ELF-1 (cell line): ENCODE results near the gene ABCB9.

ENCODE experiments used
- DNase-seq: peaks from one replicate; pipeline ENCODE4 v3.0.0-alpha.2; 2016; ENCODE audit warnings: low read depth, low spot score

The ABCB9 gene

DNA sequence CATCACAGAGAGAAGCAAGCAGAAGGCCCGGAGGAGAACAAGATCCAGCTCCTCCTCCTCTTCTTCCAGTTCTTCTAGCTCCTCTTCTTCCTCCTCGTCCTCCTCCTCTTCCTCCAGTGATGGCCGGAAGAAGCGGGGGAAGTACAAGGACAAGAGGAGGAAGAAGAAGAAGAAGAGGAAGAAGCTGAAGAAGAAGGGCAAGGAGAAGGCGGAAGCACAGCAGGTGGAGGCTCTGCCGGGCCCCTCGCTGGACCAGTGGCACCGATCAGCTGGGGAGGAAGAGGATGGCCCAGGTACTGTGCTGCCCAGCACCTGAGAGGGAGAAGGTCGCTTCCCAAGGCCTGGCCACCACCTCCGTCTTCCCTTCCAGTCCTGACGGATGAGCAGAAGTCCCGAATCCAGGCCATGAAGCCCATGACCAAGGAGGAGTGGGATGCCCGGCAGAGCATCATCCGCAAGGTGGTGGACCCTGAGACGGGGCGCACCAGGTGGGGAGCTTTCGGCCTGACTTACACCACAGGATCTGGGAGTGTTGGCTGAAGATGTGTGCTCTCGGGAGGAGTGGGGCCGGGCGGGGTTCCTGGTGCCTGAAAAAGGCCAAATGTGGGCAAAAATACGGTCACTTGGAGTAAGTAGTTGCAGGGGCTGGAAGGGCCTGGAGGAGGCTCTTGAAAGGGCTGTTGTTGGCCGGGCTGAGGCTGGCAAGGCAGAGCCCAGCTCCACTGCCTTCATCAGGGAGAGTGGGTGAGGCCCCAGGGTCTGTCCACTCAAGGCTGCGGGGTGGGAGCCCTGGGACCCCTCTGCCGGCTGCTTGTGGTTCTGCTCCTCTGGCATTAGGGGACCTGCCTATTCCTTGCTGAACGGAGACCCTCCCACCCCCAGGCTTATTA, 15.6 kb upstream of the ABCB9 start:
- no peak for DNase-seq

DNA sequence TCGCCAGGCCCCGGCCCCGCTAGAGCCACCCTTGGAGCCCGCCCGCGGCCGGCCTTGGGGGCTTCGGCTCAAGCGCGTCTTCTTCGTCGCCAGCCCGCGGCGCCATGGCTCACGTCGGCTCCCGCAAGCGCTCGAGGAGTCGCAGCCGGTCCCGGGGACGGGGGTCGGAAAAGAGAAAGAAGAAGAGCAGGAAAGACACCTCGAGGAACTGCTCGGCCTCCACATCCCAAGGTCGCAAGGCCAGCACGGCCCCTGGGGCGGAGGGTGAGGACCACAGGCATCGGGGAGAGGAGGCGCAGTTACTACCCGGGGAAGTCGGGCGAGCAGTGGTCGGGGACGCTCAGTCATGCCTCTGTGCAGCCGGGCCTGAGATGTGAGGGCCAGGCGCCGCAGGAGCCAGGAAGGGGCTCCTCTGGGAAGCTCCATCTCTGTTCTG, 14.8 kb upstream of the ABCB9 start:
- peak; percentile 48 for DNase-seq

- peak; percentile 68 for DNase-seq
Observed at GRCh38 chr12:122980183-122981035, 14.1 kb upstream of the ABCB9 start, which contains the start of gene ARL6IP4. Gene ARL6IP4 (plus strand): TSS chr12:122980681. CDS start chr12:122981140, 459 bp downstream.

GRCh38 chr12:122979908-122980182, 13.6 kb upstream of the ABCB9 start:
- no peak for DNase-seq

DNA sequence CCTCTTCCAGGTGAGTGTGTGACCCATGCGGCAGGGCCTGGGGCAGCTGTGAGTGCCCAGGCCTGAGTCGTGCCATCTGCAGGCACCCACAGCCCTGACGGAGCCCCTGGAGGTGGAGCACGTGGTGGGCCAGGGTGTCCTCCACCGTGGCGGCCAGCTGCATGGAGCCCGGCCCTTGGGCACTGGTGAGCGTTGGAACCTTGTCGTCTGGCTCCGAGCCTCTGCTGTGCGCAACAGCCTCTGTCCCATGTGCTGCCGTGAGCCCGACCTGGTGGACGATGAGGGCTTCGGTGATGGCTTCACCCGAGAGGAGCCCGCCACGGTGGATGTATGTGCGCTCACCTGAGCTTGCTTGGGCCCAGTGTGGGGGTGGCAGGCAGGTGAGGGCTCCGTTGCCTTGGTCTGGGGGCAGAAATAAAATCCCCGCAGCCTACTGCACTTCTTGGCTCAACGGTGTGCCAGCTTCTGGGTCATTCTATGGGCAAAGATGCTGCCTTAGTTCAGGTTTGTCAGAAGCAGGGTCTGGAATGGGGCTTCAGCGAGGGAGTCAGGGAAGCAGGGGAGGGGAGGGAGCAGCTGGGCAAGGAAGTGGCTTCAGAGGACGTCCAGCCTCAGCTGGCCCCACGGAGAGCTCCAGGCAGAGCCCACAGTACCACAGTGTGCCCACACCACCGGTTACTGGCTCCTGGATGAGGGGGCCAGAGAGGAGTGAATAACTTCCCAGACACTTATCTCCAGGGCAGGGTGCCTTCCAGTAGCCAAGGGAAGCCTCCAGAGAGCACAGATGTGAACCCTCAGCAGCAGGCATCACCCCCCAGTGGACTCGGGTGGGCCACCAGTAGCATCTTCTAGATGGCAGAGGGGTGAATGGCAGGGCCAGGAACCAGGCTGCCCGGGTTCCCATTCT, 13.0 kb upstream of the ABCB9 start:
- DNase-seq = no peak

DNA sequence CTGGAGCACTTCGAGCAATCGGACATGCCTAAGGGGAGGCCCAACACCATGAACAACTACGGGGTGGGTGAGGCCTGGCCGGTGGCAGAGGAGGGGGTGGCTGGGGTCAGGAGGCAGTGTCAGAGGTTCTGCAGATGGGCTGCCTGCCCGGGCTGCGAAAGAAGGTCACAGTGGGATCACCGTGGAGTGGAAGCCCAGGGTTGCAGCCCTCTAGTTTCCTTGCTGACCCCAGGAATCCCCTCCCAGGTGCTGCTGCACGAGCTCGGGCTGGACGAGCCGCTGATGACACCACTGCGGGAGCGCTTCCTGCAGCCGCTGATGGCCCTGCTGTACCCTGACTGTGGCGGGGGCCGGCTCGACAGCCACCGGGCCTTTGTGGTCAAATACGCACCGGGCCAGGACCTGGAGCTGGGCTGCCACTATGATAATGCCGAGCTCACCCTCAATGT, 12.3 kb upstream of the ABCB9 start:
- no peak for DNase-seq

- no peak for DNase-seq
Observed at GRCh38 chr12:122977655-122978392, 11.6 kb upstream of the ABCB9 start.

DNA sequence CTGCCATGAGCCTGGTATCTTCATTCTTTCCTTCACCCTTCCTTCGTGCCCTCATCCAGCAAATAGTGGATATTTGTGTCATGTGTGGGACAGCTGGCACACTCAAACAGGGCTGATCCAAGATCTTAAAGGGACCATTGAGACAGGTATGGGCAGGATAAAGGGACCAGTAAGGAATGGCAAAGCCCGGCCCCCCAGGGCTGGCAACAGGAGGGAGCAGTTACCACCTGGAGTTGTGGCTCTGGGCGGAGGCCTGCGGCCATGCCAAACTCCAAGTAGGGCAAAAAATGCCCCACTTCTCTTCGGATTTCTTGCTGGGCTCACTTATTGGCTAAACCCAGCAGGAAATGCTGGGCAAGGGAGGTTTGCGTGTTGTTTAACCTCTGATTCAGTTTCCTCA, 10.9 kb upstream of the ABCB9 start:
- DNase-seq = no peak

GRCh38 chr12:122976648-122976975, 10.3 kb upstream of the ABCB9 start:
- no peak for DNase-seq

DNA sequence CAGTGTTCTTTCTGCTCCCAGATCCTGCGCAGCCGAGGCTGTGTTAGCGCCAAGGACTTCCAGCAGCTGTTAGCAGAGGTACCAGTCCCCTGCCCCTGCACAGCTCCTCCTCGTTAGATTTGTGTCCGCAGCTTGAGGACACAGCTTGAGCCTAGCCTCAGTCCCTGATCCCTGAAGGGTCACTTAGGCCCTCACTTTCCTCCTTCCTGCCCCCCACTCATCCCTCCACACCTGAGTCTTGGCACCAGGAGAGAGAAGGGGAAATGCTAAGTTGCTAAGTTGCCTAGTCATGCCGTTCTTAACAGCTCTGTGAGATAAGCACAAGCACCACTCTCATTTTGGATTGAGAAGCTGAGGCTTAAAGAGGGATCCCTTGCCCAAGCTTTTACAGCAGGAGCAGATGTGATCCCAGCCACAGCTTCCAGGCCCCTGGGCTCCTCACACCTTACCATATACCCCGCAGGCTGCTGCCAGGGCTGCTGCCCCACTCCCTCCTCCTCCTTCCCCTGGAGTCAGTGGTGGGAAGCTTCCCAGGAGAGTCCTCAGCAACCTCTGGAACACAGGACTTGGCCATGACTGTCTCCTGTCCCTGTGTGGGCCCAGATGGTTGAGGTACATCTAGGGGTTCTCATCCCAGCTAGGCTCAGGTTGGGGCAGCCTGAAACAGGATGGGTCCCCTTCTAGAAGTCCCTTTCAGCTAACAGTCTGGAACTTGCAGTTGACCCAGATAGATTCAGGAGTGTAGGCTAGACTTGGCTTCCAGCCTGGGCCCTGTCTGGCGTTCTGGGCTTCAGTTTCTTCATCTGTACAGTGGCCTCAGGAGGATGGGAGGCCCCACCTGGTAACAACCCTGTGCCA, 9.8 kb upstream of the ABCB9 start:
- DNase-seq = no peak

DNA sequence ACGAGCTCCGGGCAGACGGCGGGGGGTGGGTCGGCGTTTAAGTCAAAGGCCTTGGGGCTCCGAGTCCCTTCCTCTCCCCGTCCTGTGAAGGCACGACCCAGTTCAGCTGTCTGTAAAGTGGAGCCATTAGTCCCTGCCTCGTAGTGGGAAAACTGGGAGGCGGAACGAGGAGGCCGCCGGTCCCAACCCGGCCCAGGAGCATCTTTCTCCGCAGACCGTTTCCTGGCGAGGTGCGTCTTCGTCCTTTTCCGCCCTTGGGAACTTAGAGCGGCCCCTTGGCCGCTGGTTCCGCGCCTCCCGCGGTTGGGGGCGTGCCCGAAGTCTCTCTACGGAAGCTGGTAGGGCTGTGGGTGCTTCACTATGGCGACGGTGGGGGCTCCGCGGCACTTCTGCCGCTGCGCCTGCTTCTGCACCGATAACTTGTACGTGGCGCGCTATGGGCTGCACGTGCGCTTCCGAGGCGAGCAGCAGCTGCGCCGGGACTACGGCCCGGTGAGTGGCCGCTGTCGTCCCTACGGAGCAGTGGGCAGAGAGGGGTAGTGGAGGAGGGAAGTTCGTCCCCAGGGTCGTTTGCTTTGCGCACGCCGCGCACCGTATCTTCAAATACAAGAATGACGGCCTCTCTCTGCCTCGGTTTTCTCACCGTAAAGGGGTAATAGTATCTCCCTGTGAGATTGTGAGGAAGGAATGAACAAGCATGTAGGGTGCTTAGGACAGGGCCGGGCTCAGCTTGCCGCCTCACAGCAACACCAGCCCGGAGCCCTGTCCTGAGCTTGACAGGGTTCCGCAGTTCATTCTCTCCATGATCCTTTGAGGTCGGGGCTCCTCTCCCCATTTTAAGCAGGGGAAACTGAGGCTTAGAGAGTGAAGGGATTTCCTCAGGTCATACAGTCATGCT, 8.9 kb upstream of the ABCB9 start, which contains the start of gene OGFOD2:
TSS of gene OGFOD2 (plus strand) at position 353 of the 898 bp plus-strand sequence. CDS start at position 361, 8 bp downstream.
- DNase-seq = peak; percentile 95

GRCh38 chr12:122974274-122974891, 8.1 kb upstream of the ABCB9 start:
- DNase-seq = peak; percentile 98

DNA sequence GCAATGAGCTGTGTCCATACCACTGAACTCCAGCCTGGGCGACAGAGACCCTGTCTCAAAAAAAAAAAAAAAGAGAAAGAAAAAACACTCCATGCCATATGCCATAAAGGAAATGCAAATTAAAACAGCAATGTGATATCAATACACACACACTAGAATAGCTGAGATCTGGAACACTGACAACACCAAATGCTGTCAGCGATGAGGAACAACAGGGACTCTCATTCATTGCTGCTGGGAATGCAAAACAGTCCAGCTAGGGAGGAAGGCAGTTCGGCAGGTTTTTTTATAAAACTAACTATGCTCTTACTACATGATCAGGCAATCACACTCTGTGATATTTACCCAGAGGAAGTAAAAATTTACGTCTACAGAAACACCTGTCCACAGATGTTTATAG, 3.4 kb upstream of the ABCB9 start:
- no peak for DNase-seq

- DNase-seq = no peak
Observed at GRCh38 chr12:122968104-122968503, 1.8 kb upstream of the ABCB9 start.

DNA sequence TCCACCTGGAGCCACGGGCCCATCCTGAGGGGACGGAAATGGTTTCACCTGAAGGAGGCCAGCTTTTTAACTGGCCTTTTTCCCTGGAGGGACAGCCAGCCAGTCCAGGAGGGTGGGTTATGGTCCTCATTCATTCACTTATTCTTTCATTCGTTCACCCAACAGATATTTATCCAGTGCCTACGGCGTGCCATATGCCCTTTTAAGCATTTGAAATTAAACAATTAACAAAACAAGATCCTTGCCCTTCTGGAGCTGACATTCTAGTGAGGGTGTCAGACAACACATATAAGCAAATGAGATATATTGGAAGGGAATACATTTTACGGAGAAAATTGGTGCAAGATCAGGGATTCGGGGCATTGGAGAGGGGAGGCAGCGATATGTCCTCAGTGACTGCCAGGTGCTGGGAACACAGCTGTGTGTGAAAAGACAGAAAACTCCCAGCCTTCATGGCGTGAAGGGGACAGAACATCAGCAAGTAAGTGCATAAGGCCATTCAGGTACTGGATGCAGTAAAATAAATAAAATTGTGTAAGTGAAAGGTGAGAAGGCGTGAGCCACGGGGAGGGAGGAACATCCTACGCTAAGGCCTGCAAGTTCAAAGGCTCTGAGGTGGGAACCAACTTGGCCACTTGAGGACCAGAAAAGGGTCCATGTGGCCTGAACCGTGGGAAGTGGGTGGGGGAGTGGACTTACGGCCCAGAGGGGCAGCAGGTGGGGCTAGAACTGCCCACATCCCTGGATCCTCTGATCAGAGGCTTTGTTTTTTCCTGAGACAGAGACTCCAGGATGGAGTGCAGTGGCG, 684 bp upstream of the ABCB9 start:
- no peak for DNase-seq

DNA sequence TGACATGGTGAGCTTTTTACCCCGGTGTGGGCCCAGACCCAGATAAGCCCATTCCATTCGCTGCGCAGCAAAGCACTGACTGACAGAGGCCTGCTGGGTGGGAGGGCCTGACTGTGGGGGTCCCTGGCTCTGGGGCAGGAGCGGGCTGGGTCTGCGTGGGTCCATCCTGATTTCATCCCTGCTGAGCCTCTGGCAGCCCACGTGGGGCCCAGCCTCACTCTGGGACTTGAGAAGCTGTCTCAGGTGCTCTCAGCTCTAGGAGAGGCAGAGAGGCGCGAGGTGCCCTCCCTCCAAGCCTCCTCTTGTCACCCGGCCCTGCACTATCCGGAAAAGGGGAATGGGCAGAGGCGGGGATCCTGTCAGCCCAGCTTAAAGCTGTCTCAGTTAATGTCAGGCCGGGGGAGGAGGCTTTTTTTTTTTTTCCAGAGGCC, 927 bp downstream of the ABCB9 start:
- DNase-seq = no peak

DNA sequence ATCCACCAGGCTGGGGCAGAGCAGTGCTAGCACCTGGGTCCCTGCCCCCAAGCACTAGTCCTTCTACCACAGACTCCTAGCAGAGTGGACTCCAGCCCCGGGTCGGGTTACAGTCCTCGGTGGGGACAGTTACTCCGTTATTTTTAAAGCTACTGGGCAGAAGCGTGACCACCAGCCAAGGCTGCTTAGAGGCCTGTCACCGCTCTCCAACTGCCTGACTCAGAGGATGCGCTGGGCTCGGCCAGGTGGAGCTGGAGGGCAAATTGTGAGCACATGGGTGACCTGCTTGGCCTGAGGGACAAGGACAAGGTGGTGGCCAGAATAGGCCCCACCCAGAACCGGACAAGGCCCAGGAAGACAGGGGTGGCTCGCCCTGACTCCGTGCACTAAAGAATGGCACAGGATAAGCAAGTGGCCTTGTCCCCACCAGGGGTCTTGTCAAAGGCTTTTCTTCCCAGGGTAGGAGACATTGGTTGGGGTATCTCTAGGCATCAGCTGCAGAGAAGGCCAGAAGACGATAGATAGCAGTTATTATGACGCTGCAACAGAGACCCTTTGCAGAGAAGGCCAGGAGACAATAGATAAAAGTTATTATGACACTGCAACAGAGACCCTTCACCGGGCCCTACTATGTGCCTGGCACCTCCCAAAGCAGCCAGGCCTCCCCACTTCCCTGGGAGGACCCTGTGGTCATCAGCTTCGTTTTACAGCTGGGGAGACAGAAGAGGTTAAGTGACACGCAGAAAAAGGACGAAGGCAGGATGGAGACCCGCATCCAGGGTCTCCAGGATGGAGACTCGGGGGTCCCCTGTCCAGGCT, 1.6 kb downstream of the ABCB9 start:
- DNase-seq = no peak
